ENCODE measurements around the gene ALKBH3. TPM values are rescaled to one million over a fixed set of nuclear protein-coding genes. Genes with fewer than 3 reads are reported as not detected.
A peak's percentile ranks its signal among the peaks of the same experiment; 100 is the strongest.

ALKBH3 gene
- total RNA-seq, 1 donor, result 47.8 TPM

GRCh38 chr11:43933226-43933607 lies 52.6 kb downstream of the ALKBH3 start:
- no peaks in the 10 kb centered on the region for H3K9me3 ChIP-seq (ENCODE audit: low read depth, low read length)
- H3K79me2 ChIP-seq (ENCODE audit: insufficient read depth, low read length), result no peaks in the 10 kb centered on the region
- peaks cover 24% of the 10 kb centered on the region for H3K4me1 ChIP-seq (ENCODE audit: insufficient read depth, low read length)
- peak overlapping the region; percentile 71 for H3K4me2 ChIP-seq (ENCODE audit: insufficient read depth, low read length)
- DNase-seq (ENCODE audit: insufficient read length, low spot score, missing footprints), result no peak
- H3K4me3 ChIP-seq (ENCODE audit: insufficient read depth, low read length), result peak overlapping the region; percentile 57
- peak overlapping the region; percentile 79 for H2AFZ ChIP-seq (ENCODE audit: low read length)
- TF ChIP-seq, protein P1, sequence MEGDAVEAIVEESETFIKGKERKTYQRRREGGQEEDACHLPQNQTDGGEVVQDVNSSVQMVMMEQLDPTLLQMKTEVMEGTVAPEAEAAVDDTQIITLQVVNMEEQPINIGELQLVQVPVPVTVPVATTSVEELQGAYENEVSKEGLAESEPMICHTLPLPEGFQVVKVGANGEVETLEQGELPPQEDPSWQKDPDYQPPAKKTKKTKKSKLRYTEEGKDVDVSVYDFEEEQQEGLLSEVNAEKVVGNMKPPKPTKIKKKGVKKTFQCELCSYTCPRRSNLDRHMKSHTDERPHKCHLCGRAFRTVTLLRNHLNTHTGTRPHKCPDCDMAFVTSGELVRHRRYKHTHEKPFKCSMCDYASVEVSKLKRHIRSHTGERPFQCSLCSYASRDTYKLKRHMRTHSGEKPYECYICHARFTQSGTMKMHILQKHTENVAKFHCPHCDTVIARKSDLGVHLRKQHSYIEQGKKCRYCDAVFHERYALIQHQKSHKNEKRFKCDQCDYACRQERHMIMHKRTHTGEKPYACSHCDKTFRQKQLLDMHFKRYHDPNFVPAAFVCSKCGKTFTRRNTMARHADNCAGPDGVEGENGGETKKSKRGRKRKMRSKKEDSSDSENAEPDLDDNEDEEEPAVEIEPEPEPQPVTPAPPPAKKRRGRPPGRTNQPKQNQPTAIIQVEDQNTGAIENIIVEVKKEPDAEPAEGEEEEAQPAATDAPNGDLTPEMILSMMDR (IDR thresholded peaks at IDR 0.05; ENCODE audit: extremely low read depth, low read depth, low read length), result no peak
- H4K20me1 ChIP-seq (ENCODE audit: insufficient read depth, low read length), result no peaks in the 10 kb centered on the region
- no peaks in the 10 kb centered on the region for H3K36me3 ChIP-seq (ENCODE audit: insufficient read depth, low read length)
- H3K27me3 ChIP-seq (ENCODE audit: insufficient read depth, low read length), result peaks cover 3% of the 10 kb centered on the region
- no peak overlapping the region for H3K27ac ChIP-seq (ENCODE audit: low read depth, low read length)

DNA sequence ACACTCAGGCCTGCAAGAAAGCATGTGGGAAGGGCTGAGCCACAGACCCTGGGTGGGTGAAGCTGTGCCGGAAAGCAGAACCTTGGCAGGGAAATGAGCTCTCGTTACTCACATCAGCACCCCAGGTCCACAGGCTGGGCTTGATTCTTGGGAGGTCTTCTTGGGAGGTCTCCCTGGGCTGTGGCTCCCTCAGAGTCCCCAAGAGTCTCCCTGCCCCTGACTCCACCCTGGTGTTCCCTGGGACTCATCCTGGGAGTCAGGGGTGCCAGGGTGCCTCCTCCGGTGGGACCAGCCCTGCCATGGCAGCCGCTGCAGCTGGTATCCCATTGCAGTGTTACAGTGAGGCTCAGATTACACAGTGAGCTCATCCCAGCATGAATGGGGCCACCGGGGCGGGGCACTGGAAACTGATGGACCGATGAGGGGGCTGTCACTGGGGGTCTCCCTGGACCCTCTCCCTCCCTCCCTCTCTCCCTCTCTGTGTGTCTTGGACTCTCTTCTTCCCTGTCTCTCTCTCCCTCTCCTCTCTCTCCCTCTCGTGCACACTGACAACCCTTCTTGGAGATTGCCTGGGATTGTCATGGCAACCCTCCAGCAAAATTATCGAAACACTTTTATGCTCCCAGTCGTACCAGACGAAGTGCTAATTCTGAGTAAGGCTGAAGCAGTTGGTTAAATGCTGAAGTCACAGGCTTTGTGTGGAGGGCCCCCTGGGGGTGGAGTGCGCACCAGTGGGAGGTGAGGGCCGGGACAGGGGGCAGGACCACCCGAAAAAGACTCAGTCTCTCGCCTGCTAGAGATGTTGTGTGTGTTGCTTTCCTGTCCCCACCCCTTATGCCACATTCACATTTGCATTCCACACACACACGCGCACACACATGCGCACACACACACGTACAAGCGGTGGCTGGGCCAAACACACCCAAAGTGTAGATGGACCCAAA lies 53.2 kb downstream of the ALKBH3 start:
- Histone ChIP-seq H3K27me3 (ENCODE audit: insufficient read depth, low read length) (peaks cover 3% of the 10 kb centered on the region), H3K9me3 (ENCODE audit: low read depth, low read length) (no peaks in the 10 kb centered on the region), H3K27ac (ENCODE audit: low read depth, low read length) (no peak overlapping the region), H2AFZ (ENCODE audit: low read length) (peak overlapping the region; percentile 79), H4K20me1 (ENCODE audit: insufficient read depth, low read length) (no peaks in the 10 kb centered on the region), H3K4me1 (ENCODE audit: insufficient read depth, low read length) (peaks cover 24% of the 10 kb centered on the region), H3K4me2 (ENCODE audit: insufficient read depth, low read length) (peak overlapping the region; percentile 71), H3K79me2 (ENCODE audit: insufficient read depth, low read length) (no peaks in the 10 kb centered on the region), H3K36me3 (ENCODE audit: insufficient read depth, low read length) (no peaks in the 10 kb centered on the region), H3K4me3 (ENCODE audit: insufficient read depth, low read length) (peak overlapping the region; percentile 57)
- TF ChIP-seq, protein P1 (IDR thresholded peaks at IDR 0.05; ENCODE audit: extremely low read depth, low read depth, low read length), result no peak
- DNase-seq (ENCODE audit: insufficient read length, low spot score, missing footprints), result peak; percentile 76

DNA sequence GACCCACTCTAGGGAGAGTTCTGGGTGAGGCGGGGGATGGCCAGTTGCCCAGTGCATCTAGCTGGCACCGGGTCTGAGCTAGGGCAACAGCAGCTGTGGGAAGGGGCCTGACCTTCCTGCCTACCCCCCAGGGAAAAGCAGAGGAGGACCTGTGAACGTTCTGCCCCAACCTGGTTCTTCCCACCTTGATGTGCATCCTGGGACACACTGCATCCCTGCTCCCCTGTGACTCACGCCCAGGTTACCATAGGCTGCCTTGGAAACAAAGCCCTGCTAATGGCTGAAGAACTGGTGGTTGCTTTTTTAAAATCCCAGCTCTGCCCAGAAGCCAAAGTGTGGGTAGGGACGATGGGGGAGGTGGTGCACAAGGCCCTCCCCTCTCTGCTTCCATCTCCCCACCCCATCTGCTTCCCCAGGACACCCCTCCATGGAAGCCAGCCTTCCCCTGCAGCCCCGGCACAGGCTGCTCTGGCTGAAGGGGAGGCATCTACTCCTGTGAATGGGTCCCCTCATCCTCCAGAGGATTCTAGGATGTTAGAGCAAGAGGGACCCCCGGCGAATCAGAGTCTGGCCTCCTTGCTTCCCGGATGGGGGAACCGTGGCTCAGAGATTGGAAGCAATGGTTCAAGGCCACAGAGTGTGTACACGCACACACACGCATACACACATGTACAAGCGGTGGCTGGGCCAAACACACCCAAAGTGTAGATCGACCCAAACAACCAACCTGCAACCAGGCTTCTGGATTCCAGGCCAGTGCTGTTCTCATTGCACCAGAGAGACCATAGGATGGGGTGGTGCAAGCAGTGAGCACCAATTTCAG lies 54.2 kb downstream of the ALKBH3 start:
- H2AFZ ChIP-seq (ENCODE audit: low read length), result no peak overlapping the region
- TF ChIP-seq, protein P1 (IDR thresholded peaks at IDR 0.05; ENCODE audit: extremely low read depth, low read depth, low read length), result no peak
- no peak overlapping the region for H3K4me2 ChIP-seq (ENCODE audit: insufficient read depth, low read length)
- no peaks in the 10 kb centered on the region for H4K20me1 ChIP-seq (ENCODE audit: insufficient read depth, low read length)
- H3K9me3 ChIP-seq (ENCODE audit: low read depth, low read length), result no peaks in the 10 kb centered on the region
- peaks cover 3% of the 10 kb centered on the region for H3K27me3 ChIP-seq (ENCODE audit: insufficient read depth, low read length)
- no peaks in the 10 kb centered on the region for H3K36me3 ChIP-seq (ENCODE audit: insufficient read depth, low read length)
- peaks cover 24% of the 10 kb centered on the region for H3K4me1 ChIP-seq (ENCODE audit: insufficient read depth, low read length)
- H3K27ac ChIP-seq (ENCODE audit: low read depth, low read length), result no peak overlapping the region
- no peak overlapping the region for H3K4me3 ChIP-seq (ENCODE audit: insufficient read depth, low read length)
- peak; percentile 39 for DNase-seq (ENCODE audit: insufficient read length, low spot score, missing footprints)
- no peaks in the 10 kb centered on the region for H3K79me2 ChIP-seq (ENCODE audit: insufficient read depth, low read length)

Data from osteoblast (primary cell).